ENCODE measurements around the gene DOCK1. TPM values are rescaled to one million over a fixed set of nuclear protein-coding genes. Genes with fewer than 3 reads are reported as not detected.

The DOCK1 gene
- total RNA-seq, 4 donors from 2014 or later = 60.6 to 136 (median 92.7) TPM

- H3K27ac ChIP-seq = no peak overlapping the region
- H3K4me1 ChIP-seq = no peaks in the 10 kb centered on the region
- no peaks in the 10 kb centered on the region for H3K27me3 ChIP-seq
- no peak for DNase-seq (ENCODE audit: low spot score in 2 of 2)
- 95% methylated on average over 1 of the region's 1 CpG for WGBS
- peaks cover 34% of the 10 kb centered on the region for H3K36me3 ChIP-seq
- H3K9me3 ChIP-seq = no peaks in the 10 kb centered on the region
- no peak overlapping the region for H3K4me3 ChIP-seq
- TF ChIP-seq CTCF (IDR thresholded peaks at IDR 0.05) (no peak), EP300 (IDR thresholded peaks at IDR 0.05) (no peak), POLR2AphosphoS5 (IDR thresholded peaks at IDR 0.05) (no peak), POLR2A (IDR thresholded peaks at IDR 0.05) (no peak)
Observed at GRCh38 chr10:127127822-127128221, 222.6 kb downstream of the DOCK1 start.

GRCh38 chr10:127129104-127129503 is 223.9 kb downstream of the DOCK1 start:
- H3K4me1 ChIP-seq = no peaks in the 10 kb centered on the region
- H3K4me3 ChIP-seq = no peak overlapping the region
- no peaks in the 10 kb centered on the region for H3K9me3 ChIP-seq
- TF ChIP-seq EP300 (IDR thresholded peaks at IDR 0.05) (no peak), POLR2AphosphoS5 (IDR thresholded peaks at IDR 0.05) (no peak), CTCF (IDR thresholded peaks at IDR 0.05) (no peak)
- H3K27me3 ChIP-seq = no peaks in the 10 kb centered on the region
- H3K36me3 ChIP-seq = peaks cover 34% of the 10 kb centered on the region
- WGBS = 95% methylated on average over 5 of the region's 5 CpGs
- H3K27ac ChIP-seq = no peak overlapping the region
- no peak for DNase-seq (ENCODE audit: low spot score in 2 of 2)

- no peaks in the 10 kb centered on the region for H3K27me3 ChIP-seq
- H3K36me3 ChIP-seq = peaks cover 38% of the 10 kb centered on the region
- TF ChIP-seq POLR2A (IDR thresholded peaks at IDR 0.05) = no peak
- TF ChIP-seq POLR2AphosphoS5 (IDR thresholded peaks at IDR 0.05) = no peak
- TF ChIP-seq CTCF (IDR thresholded peaks at IDR 0.05) = no peak
- TF ChIP-seq EP300 (IDR thresholded peaks at IDR 0.05) = no peak
Observed at GRCh38 chr10:127132451-127132850, 227.2 kb downstream of the DOCK1 start.

GRCh38 chr10:127133225-127133624 is 228.0 kb downstream of the DOCK1 start:
- Histone ChIP-seq H3K4me1 (no peaks in the 10 kb centered on the region), H3K36me3 (peaks cover 40% of the 10 kb centered on the region), H3K27ac (no peak overlapping the region), H3K4me3 (no peak overlapping the region), H3K27me3 (no peaks in the 10 kb centered on the region), H3K9me3 (no peaks in the 10 kb centered on the region)
- WGBS = 97% methylated on average over 1 of the region's 1 CpG
- TF ChIP-seq EP300 (IDR thresholded peaks at IDR 0.05) = no peak
- TF ChIP-seq POLR2A (IDR thresholded peaks at IDR 0.05) = no peak
- no peak for TF ChIP-seq POLR2AphosphoS5 (IDR thresholded peaks at IDR 0.05)
- DNase-seq (ENCODE audit: low spot score in 2 of 2) = no peak

More at GRCh38 chr10:127132451-127132850, 227.2 kb downstream of the DOCK1 start:
- Histone ChIP-seq H3K4me3 (no peak overlapping the region), H3K27ac (no peak overlapping the region), H3K4me1 (no peaks in the 10 kb centered on the region), H3K9me3 (no peaks in the 10 kb centered on the region)
- WGBS = 94% methylated on average over 7 of the region's 7 CpGs
- DNase-seq (ENCODE audit: low spot score in 2 of 2) = no peak

GRCh38 chr10:127133672-127134500 is 228.7 kb downstream of the DOCK1 start:
- no peaks in the 10 kb centered on the region for H3K27me3 ChIP-seq
- 94% methylated on average over 2 of the region's 2 CpGs for WGBS
- H3K4me1 ChIP-seq = no peaks in the 10 kb centered on the region
- no peak for DNase-seq (ENCODE audit: low spot score in 2 of 2)
- H3K36me3 ChIP-seq = peaks cover 36% of the 10 kb centered on the region
- H3K4me3 ChIP-seq = no peak overlapping the region
- H3K27ac ChIP-seq = no peak overlapping the region
- no peaks in the 10 kb centered on the region for H3K9me3 ChIP-seq
- TF ChIP-seq POLR2A (IDR thresholded peaks at IDR 0.05) (no peak), CTCF (IDR thresholded peaks at IDR 0.05) (no peak), EP300 (IDR thresholded peaks at IDR 0.05) (no peak)
